Inflammatory macrophage treated with lipopolysaccharide for 4 hours (primary cell): ENCODE results near the gene BFSP2.

ENCODE experiments used
- DNase-seq: peaks from one replicate; pipeline ENCODE4 v3.0.0-alpha.2; 2020

BFSP2 gene

GRCh38 chr3:133424937-133425869, 25.3 kb downstream of the BFSP2 start:
- no peak for DNase-seq

- no peak for DNase-seq
Observed at GRCh38 chr3:133425898-133426297, 26.0 kb downstream of the BFSP2 start.

DNA sequence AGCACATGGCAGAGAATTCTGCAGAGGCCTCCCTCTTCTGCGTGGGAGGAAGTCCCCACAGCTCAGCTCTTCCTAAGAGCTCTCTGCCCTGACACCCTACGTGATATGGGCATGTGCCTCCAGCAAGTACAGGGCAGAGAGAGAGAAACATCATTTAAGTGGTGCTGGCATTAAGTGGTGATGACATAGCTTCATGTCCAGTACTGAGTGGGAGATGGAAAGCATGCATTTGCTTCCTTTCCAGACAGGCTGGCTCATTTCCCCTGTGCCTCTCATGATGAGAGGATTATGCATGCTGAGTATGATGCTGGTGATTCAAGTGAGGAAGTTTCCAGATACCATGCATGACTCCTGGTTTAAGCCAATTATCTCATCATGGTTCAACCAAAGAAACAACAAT, 26.9 kb downstream of the BFSP2 start:
- DNase-seq = peak; percentile 96

DNA sequence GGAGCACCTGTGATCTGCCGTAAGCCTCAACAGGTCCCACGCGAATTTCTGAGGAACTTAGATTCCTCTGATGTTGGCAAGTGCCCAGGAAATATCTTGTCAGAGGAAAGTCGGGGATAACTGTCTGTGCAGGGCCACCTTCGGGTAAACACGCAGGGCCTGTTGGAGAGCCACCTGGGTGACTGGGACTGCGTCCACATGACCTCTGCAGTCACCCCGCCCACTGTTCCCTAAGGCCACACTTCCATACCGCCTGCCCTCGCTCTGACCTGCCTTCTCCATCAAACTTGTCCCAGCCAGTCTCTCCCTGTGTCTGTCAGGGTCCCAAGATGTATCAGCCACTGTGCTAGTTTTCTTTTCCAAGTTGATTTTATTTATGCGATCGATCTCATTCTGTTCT, 28.7 kb downstream of the BFSP2 start:
- no peak for DNase-seq

DNA sequence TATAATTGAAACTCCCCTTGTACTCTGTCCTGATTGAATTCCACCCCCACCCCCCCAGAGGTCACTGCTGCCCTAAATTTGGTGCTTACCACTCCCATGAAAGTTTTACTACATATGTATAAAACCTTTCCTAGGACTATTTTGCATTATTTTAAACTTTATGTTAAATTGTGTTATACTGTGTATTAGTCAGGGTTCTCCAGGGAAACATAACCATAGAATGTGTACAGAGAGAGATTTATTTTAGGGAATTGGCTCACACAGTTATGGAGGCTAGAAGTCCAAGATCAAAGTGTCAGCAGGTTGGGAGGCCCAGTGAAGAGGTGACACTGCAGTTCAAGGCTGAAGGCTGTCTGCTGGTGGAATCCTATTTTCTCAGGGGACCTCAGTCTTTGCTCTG, 29.2 kb downstream of the BFSP2 start:
- no peak for DNase-seq

GRCh38 chr3:133439563-133439962, 39.7 kb downstream of the BFSP2 start:
- no peak for DNase-seq

DNA sequence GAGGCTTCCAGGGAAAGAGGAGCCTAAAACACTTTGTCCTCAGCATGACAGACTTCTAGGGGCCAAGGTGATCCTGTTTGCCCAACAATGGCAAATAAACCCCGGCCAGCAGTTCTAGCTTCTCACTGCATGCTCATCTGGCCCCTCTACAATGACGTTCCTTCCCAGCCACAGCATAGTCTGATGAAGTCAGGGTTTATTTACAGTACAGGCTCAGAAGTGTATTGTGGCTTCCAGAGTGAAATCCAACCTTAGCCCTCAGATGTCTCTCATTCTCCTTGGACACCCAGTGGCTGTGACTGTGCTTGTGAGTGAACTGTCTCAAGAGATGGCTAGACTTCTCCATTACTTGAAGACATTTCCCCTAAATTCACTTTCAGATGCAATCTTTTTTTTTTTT, 40.8 kb downstream of the BFSP2 start:
- DNase-seq = peak; percentile 34

DNA sequence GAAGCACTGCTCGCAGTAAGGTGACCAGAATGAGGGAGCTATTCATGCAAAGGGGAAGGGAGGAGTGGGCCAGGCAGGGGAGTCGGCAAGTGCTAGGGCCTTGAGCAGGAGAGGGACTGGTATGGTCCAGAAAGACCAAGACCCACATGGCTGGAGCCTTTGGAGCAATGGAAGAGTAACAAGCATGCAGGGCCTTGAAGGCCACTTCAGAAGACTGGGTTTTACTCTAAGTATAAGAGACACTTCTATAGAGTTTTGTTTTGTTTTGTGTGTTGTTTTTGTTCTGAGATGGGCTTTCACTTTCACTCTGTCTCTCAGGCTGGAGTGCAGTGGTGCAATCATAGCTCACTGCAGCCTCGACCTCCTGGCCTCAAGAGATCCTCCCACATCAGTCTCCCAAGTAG, 42.0 kb downstream of the BFSP2 start:
- DNase-seq = peak; percentile 57

DNA sequence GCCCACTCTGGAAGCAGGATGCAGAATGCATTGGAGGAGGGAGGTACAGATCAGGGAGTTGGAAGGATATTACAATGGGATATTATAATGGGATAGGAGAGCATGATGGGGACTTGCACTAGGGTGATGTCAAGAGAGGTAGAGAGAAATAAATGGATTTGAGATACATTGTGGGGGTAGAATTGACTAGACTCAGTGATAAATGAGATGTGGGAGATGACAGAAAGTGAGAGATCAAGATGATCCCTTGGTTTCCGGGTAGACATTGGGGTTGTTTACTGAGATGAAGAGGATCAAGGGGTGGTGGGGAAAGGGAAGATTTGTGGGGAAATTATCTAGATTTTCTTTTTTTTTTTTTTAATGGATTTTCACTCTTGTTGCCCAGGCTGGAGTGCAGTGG, 42.7 kb downstream of the BFSP2 start:
- DNase-seq = no peak

DNA sequence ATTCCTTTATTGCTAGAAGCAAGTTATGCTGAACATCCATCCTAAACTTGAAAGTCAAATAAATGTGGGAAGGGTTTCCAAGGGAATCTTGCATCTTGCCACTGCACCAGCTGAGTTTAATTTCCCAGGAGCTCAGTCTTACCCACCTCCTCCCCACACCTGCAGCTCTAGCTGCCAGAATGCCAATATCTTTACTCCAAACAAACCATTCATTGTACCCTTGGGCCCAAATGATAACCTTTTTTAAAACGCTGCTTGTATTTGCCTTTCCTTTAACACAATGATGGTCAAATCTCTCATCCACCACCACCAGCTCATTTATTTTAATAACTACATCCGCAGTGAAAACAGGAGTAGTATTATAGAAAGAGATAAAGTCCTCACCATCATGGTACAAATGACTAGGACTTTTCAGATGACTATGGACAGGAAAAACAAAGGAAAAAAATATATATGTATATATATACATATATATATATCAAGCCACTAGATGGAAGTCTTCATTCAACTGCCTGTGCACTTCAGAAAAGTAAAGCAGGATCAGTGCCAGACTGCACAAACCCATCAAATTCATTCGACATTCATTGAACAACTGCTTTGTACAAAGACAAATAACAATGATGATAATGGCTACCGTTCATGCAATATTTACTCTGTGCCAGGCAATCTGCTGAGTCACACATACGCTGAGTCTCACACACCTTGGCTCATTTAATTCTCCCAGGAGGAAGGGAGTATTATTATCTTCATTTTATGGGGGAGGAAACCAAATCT, 44.0 kb downstream of the BFSP2 start:
- no peak for DNase-seq

GRCh38 chr3:133444423-133444774, 44.5 kb downstream of the BFSP2 start:
- no peak for DNase-seq

DNA sequence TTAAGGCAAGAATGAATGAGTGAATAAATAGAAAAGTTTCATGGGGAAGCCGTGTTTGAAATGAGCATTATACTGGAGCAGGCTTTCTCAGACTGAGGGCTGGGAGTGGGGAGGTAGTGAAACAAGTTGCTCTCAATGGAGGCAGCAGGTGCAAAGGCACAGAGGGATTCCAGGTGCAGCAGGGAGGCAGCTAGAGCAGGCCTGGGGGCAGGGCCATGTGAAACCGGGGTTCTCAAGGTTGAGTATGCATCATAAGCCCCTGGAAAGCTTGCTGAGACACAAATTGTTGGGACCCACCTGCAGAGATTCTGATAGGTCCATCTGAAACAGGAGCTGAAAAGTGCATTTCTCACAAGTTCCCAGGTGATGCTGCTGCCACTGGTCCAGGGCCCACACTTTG, 45.3 kb downstream of the BFSP2 start:
- no peak for DNase-seq

DNA sequence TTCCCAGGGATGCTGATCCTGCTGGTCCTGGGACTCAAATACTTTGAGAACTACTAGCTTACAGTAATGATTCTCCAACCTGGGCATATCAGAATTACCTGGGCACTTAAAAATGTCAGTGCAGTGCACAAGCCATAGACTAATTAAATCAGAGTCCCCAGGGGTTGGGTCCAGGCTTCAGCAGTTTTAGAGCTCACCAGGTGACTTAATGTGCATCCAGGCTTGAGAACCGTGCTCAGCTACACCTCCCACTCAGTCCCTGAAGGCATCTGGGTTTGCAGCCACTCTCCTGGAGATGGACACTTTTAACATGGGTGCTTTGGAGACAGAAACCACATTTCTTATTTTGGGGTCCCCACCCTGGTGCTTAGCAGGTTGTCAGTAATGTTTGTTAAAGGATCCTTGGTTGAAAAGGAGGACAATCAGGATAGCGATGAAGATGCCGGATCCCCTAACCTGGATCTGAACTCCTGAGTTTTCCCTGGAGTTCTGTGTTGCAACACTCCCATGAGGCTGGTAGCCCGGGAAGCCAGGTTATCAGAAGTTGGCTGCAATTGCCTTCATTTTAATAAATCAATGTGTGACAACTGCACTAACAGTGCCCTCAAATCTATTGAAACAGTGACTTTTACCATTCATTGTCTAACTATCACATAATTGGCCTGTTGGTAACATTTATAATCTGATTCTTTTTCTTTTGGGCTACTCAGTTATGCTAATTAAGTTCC, 48.1 kb downstream of the BFSP2 start:
- no peak for DNase-seq

- DNase-seq = peak; percentile 88
Observed at GRCh38 chr3:133448478-133449122, 48.7 kb downstream of the BFSP2 start.

DNA sequence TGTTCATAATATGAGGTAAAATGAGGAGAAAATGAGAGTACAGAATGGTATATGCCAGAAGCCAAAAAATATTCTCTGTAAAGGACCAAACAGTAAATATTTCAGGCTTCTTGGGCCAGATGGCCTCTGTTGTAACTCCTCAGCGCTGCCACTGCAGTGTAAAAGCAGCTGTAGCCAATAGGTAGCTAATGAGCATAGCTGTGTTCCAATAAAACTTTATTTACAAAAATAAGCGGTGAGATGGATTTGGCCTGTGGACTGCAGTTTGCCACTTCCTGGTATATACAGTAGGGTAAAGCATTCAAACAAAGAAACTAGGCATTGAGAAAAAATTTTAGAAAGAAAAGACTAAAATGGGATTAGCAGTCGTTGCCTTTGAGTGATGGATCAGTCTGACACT, 51.5 kb downstream of the BFSP2 start:
- DNase-seq = no peak

GRCh38 chr3:133452641-133453319, 52.9 kb downstream of the BFSP2 start:
- no peak for DNase-seq

- no peak for DNase-seq
Observed at GRCh38 chr3:133453383-133453782, 53.5 kb downstream of the BFSP2 start.

DNA sequence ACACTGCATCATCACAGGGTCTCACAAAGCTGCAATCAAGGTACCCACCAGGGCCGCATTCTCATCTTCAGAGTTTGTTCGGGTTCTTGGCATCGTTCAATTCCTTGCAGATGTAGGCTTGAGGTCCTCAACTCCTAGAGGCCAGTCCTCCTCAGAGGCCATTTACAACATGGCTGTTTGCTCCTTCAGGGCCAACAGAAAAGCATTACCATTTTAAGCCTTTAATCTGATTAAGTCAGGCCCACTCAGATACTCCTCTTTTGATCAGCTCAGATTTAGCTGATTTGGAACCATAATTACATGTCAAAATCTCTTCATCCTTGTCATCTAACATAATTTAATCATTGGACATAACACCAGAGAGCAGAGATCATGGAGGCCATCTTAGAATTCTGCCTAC, 55.4 kb downstream of the BFSP2 start:
- no peak for DNase-seq

DNA sequence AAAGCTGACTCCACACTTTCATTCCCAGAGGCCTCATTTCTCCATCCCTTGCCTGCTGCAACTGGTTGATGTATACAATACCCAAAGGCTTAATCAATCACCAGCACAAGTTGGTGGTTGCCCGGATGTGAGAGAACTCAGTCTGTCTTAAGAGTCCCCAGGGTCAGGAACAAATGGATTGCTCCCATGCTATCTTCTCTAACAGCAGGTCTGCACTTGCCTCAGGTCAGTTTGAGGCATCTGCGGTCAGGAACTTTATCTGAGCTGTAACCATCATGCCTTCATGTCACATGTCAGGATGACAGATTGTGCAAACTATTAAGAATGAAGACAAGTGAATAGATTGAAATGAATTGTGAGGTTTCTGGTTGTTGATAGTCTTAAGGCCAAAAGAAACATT, 56.1 kb downstream of the BFSP2 start:
- DNase-seq = no peak

- DNase-seq = no peak
Observed at GRCh38 chr3:133457025-133457424, 57.2 kb downstream of the BFSP2 start.

DNA sequence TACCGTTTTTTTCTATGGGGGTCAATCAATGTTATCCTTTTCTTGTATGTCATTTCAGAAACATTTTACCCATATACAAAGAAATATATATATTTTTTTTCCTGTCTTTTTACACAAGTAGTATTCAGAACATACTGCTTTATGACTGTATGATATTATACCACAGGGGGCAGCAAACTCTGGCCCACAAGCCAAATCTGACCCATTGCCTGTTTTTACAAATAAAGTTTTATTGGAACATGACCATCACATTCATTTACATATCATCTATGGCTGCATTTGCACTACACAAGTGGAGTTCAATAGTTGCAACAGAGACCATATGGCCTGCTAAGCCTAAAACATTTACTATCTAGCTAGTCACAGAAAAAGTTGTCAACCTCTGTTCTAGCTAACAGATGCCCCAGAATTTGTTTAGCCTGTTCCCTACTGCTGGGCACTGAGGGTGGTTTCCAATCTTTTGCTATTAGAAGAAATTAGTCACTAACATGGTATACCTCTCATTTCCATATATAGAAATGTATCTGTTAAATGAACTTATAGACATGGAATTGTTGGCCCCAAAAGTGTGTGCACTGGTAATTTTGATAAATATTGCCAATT, 57.7 kb downstream of the BFSP2 start:
- DNase-seq = peak; percentile 37

DNA sequence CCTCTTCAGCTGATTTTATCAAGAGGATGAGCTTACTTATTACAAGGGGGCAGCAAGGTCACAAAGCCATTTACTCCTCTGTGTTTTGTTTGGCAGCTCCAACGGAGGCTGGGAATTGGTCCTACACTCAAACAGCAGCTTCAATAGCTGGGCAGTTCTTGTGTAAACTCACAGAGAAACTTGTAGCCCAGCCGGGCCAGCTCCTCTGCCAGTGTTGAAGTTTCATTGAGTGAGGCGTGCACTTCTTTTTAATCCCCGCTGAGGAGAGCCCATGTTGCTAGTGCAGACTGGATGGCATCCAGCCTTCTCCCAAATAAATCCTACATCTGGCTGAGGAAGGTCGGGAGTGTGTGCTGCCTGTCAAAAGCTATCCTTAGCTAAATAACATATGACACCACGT, 59.5 kb downstream of the BFSP2 start:
- DNase-seq = no peak
